Testis (tissue), 3 donors: ENCODE results near the gene IP6K1. TPM values are rescaled to one million over a fixed set of nuclear protein-coding genes. Genes with fewer than 3 reads are reported as not detected.
"Not testable (repeated sequence)": the region's sequence is repeated elsewhere in the genome, so short reads cannot be mapped to it uniquely, and the experiment has no call there.

Experiments used
- DNase-seq: peaks from one replicate; pipeline ENCODE4 v3.0.0-alpha.2; 2019
- H3K27ac ChIP-seq, 2 donors: fragments of 200-600 bp; sonication (generic); one replicate each; pipeline ENCODE4 v1.5.1; 2019
- H3K27me3 ChIP-seq: fragments of 200-600 bp; sonication (generic); one replicate; pipeline ENCODE4 v1.5.1; 2019
- H3K36me3 ChIP-seq: fragments of 200-600 bp; sonication (generic); one replicate; pipeline ENCODE4 v1.5.1; 2017; ENCODE audit warnings: low read depth; ENCODE audit errors: missing control alignments
- H3K4me1 ChIP-seq: fragments of 200-600 bp; sonication (generic); one replicate; pipeline ENCODE4 v1.5.1; 2019
- H3K4me3 ChIP-seq, 2 donors: fragments of 200-600 bp; sonication (generic); one replicate each; pipeline ENCODE4 v1.5.1; 2017 to 2019
- H3K9me3 ChIP-seq: fragments of 200-600 bp; sonication (generic); one replicate; pipeline ENCODE4 v1.5.1; 2017
- POLR2A ChIP-seq: fragments of 450-650 bp; IDR thresholded peaks from one replicate; pipeline ENCODE4 v1.6.1; 2017; ENCODE audit warnings: antibody characterized with exemption, mild to moderate bottlenecking, moderate library complexity
- WGBS, 2 donors: methylation state at CpG; one replicate each; pipeline ENCODE4 v1.1.5; 2018; 5-methylcytosine and 5-hydroxymethylcytosine counted together
- intact Hi-C: fragments of 100-400 bp; cut with DNase I; formaldehyde crosslinking; loops from one replicate; pipeline ENCODE4 v1.15.1; 2023; ENCODE audit warnings: low total_unique reads
- polyA plus RNA-seq: library from polyadenylated mRNA; stranded (reverse); fragments of 350-450 nt; fragmentation: Illumina TruSeq; extraction: RNeasy Lipid Tissue Mini Kit (QIAGEN cat#74804); gene quantifications from one replicate; pipeline ENCODE4 v1.2.3, GENCODE V29; 2014; ENCODE audit warnings: low read depth, low replicate concordance; ENCODE audit not compliant: insufficient read depth
- total RNA-seq, 2 donors: library from RNA; depleted of rRNA; stranded (reverse); fragments of >200 nt; gene quantifications; one replicate each; pipeline ENCODE4 v1.2.3, GENCODE V29; 2016
- TF ChIP-seq, protein P1 (sequence below), 3 experiments: fragments of 450-650 bp in 2 of 3; fragments of 200-600 bp in 1 of 3; sonication (generic) in 1 of 3; IDR thresholded peaks; one replicate each; pipeline ENCODE4 v1.5.1; 2016 to 2019; ENCODE audit warnings: antibody characterized with exemption in 3 of 3, mild to moderate bottlenecking in 2 of 3, moderate library complexity in 1 of 3

IP6K1 gene
- total and polyA plus RNA-seq, 3 donors from 2014 or later = 96.0 to 134 (median 97.4) TPM

DNA sequence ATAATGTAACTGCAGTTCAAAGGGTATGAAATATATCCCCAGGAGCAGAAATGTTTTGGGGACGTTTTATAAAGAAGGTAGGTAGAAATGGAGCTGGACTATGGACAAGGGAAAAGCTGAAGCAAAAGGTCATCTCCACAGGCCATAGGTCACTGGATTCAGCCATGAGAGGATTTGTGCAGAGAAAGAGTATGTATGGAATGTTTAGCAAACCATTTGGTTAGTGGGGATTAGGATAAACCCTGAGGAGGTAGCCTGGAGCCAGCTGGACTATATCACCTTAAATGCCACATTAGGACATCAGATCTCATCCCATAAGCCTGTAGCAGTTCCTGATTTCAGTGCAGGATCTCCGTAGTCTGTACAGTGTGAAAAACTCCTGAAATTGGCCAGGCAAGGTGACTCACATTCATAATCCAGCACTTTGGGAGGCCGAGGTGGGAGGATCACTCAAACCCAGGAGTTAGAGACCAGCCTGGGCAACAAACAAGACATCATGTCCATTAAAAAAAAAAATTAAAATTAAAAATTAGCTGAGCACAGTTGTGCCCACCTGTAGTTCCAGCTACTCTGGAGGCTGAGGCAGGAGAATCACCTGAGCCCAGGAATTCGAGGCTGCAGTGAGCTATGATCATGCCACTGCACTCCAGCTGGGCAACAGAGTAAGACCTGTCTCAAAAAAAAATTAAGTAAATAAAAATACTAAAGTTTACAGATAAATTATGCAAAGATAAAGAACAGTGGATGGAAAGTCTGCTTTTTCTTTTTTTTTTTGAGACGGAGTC is 4.7 kb downstream of the IP6K1 start:
- Histone ChIP-seq H3K4me3 (no peak overlapping the region), H3K27ac (no peak overlapping the region), H3K4me1 (peaks cover 36% of the 10 kb centered on the region), H3K36me3 (no peaks in the 10 kb centered on the region), H3K27me3 (no peaks in the 10 kb centered on the region), H3K9me3 (no peaks in the 10 kb centered on the region)
- no peak for TF ChIP-seq POLR2A
- TF ChIP-seq, protein P1, sequence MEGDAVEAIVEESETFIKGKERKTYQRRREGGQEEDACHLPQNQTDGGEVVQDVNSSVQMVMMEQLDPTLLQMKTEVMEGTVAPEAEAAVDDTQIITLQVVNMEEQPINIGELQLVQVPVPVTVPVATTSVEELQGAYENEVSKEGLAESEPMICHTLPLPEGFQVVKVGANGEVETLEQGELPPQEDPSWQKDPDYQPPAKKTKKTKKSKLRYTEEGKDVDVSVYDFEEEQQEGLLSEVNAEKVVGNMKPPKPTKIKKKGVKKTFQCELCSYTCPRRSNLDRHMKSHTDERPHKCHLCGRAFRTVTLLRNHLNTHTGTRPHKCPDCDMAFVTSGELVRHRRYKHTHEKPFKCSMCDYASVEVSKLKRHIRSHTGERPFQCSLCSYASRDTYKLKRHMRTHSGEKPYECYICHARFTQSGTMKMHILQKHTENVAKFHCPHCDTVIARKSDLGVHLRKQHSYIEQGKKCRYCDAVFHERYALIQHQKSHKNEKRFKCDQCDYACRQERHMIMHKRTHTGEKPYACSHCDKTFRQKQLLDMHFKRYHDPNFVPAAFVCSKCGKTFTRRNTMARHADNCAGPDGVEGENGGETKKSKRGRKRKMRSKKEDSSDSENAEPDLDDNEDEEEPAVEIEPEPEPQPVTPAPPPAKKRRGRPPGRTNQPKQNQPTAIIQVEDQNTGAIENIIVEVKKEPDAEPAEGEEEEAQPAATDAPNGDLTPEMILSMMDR (IDR thresholded peaks at IDR 0.05) = no peak
- intact Hi-C loops = no loop called here
- 71 to 78% methylated on average over 5 of the region's 5 CpGs for WGBS, 2 donors
- no peak for DNase-seq

DNA sequence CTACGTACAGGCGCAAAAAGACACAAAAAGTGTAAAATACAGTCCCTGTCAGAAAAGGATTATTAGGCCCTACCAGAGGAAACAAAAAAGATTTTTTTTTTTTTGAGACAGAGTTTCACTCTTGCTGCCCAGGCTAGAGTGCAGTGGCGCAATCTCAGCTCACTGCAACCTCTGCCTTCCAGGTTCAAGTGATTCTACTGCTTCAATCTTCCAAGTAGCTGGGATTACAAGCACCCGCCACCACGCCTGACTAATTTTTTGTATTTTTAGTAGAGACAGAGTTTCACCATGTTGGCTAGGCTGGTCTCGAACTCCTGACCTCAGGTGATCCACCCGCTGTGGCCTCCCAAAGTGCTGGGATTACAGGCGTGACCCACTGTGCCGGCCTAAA is 5.4 kb downstream of the IP6K1 start:
- DNase-seq, H3K27me3 ChIP-seq, H3K9me3 ChIP-seq, H3K36me3 ChIP-seq, H3K4me3 ChIP-seq, intact Hi-C loops: not testable (repeated sequence)
- 77 to 86% methylated on average over 9 of the region's 9 CpGs for WGBS, 2 donors
- peak overlapping the region in 1 of 2 donors; percentile 24 for H3K27ac ChIP-seq
- peaks cover 36% of the 10 kb centered on the region for H3K4me1 ChIP-seq

DNA sequence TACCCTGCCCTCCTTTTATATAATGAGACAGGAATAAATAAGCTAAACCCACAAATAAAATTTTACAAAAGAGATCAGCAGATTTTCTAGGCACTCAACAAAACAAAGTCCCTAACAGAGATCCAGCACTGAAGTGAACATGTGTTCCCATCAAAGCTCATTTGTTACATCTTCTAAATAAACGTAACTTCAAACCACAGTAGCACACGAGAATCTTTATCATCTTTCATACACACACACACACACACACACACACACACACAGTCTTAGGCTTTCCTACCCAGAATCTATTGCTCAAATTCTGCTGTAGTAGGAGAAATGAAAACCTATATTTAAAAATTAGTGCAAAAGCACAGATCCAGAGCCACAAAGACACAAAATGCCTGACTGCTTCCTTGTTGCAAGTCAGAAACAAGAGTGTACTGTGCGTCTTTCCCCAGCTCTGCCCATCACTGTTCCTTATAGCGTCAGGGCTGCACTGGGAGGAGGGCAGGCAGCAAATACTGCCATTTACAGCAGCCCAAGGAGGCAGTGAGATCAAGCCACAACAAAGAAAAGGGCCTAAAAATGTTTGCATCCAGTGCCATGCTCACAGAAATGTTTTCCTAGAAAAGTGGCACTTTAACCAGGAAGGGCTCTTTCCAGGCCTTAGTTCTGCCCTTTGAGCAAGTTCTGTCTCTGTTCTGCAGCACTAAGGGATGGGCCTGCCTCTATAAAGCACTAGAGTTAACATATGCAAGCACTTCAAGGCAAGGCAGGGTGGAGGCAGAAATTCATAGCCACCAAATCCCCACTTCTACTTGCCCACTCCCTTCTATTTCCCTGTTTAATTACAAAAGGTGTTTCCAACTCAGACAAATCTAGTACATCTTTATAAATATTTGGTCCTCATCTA is 6.0 kb downstream of the IP6K1 start:
- intact Hi-C loops = no loop called here
- no peak for TF ChIP-seq POLR2A
- TF ChIP-seq, protein P1 (IDR thresholded peaks at IDR 0.05) = no peak
- H3K36me3 ChIP-seq = no peaks in the 10 kb centered on the region
- no peaks in the 10 kb centered on the region for H3K9me3 ChIP-seq
- H3K27me3 ChIP-seq = no peaks in the 10 kb centered on the region
- H3K27ac ChIP-seq = peak overlapping the region; percentile 24 to 50
- no peak for DNase-seq
- no peak overlapping the region for H3K4me3 ChIP-seq
- H3K4me1 ChIP-seq = peaks cover 33% of the 10 kb centered on the region
- 44 to 61% methylated on average over 4 of the region's 4 CpGs for WGBS, 2 donors

DNA sequence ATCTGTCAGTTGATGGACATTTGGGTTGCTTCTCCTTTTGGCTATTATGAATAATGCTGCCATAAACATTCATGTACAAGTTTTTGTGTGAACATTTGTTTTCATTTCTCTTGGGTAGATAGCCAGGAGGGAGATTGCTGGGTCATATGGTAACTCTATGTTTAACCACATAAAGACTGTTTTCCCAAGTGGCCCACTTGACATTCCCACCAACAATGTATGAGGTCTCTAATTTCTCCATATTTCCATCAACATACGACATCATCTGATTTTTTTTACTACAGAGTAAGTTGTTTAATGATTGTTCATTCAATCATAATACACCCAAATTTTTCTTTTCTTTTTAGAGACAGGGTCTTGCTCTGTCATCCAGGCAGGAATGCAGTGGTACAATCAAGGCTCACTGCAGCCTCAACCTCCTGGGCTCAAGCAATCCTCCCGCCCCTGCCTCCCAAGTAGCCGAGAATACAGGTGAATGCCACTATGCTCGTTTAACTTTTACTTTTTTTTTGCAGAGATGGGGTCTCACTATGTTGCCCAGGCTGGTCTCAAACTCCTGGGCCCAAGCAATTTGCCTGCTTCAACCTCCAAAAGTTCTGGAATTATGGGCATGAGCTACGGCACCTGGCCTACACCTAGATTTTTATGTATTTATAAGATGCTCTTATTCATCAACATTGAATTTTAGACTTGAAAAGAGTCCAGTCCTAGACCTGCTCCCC is 6.8 kb downstream of the IP6K1 start:
- Histone ChIP-seq H3K4me1 (peaks cover 26% of the 10 kb centered on the region), H3K36me3 (no peaks in the 10 kb centered on the region), H3K27ac (peak overlapping the region in 1 of 2 donors; percentile 50), H3K27me3 (no peaks in the 10 kb centered on the region), H3K9me3 (no peaks in the 10 kb centered on the region), H3K4me3 (no peak overlapping the region)
- 81 to 88% methylated on average over 5 of the region's 5 CpGs for WGBS, 2 donors
- no peak for DNase-seq
- TF ChIP-seq, protein P1 (IDR thresholded peaks at IDR 0.05) = no peak
- no peak for TF ChIP-seq POLR2A
- intact Hi-C loops = no loop called here

DNA sequence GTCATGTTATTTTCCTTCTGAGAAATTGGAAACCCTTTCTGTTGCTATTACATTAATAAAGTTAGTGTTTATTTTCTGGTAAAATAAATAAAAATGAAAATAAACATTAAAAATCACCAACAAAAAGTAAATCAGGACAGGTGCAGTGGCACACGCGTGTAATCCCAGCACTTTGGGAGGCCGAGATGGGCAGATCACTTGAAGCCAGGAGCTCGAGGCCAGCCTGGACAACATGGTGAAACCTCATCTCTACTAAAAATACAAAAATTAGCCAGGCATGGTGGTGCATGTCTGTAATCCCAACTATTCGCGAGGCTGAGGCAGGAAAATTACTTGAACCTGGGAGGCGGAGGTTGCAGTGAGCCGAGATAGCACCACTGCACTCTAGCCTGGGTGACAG is 10.2 kb downstream of the IP6K1 start:
- H3K4me3 ChIP-seq, DNase-seq, H3K9me3 ChIP-seq, H3K36me3 ChIP-seq, intact Hi-C loops, H3K27me3 ChIP-seq: not testable (repeated sequence)
- peaks cover 12% of the 10 kb centered on the region for H3K4me1 ChIP-seq
- H3K27ac ChIP-seq = peak overlapping the region; percentile 21 to 25
- 58 to 80% methylated on average over 8 of the region's 8 CpGs for WGBS, 2 donors
